Urinary bladder (tissue), 4 donors: ENCODE results near the gene DGAT2. TPM values are rescaled to one million over a fixed set of nuclear protein-coding genes. Genes with fewer than 3 reads are reported as not detected.

Experiments used
- DNase-seq: peaks from one replicate; pipeline ENCODE4 v3.0.0-alpha.2; 2015; ENCODE audit errors: extremely low spot score
- H3K27ac ChIP-seq: one replicate; pipeline ENCODE4 v1.5.1; 2013; ENCODE audit warnings: low read depth, mild to moderate bottlenecking, moderate library complexity
- H3K36me3 ChIP-seq: one replicate; pipeline ENCODE4 v1.6.1; 2013; ENCODE audit warnings: mild to moderate bottlenecking, moderate library complexity; ENCODE audit not compliant: insufficient read depth
- H3K4me1 ChIP-seq: one replicate; pipeline ENCODE4 v1.6.1; 2013; ENCODE audit warnings: mild to moderate bottlenecking, moderate library complexity; ENCODE audit not compliant: insufficient read depth
- H3K4me3 ChIP-seq: one replicate; pipeline ENCODE4 v1.5.1; 2013; ENCODE audit warnings: low read depth, low read length
- WGBS: extraction: QIAGEN DNeasy Blood & Tissue Kit; methylation state at CpG from one replicate; pipeline ENCODE4 v1.1.7; 2013; 5-methylcytosine and 5-hydroxymethylcytosine counted together
- polyA plus RNA-seq: library from polyadenylated mRNA; stranded (reverse); fragments of 200-250 nt; gene quantifications from one replicate; pipeline ENCODE4 v1.2.3, GENCODE V29; 2013
- total RNA-seq: library from RNA; depleted of rRNA; stranded (reverse); fragments of >200 nt; gene quantifications from one replicate; pipeline ENCODE4 v1.2.3, GENCODE V29; 2014
- donor health status: healthy with polysubstance abuse.
- donor health status: healthy.

The DGAT2 gene
- total and polyA plus RNA-seq, 2 donors: 9.5 to 19.4 TPM

GRCh38 chr11:75778962-75779361 is 10.4 kb downstream of the DGAT2 start:
- Histone ChIP-seq H3K4me1 (no peaks in the 10 kb centered on the region), H3K36me3 (no peaks in the 10 kb centered on the region), H3K27ac (no peak overlapping the region), H3K4me3 (no peak overlapping the region)
- DNase-seq: no peak
- 90% methylated on average over 5 of the region's 5 CpGs for WGBS

DNA sequence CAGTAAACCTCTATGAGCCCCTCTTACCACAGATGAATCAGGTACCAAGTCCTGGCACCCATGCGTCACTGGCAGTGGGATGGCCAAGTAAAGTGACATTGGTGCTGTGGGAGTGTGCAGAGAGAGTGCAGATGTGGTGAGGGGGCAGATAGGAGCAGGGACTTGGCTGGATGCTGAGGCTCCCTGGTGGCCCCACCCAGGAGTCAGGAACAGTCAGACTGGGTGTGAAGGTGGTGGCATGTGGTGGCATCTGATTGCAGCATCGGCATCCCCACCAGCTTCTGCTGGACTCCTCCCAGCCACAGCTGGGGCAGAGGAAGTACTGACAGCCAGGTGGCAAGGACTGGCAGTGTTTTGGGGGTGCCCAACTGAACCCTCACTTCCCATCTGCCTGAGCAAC is 11.4 kb downstream of the DGAT2 start:
- Histone ChIP-seq H3K4me3 (no peak overlapping the region), H3K27ac (no peak overlapping the region), H3K36me3 (no peaks in the 10 kb centered on the region), H3K4me1 (no peaks in the 10 kb centered on the region)
- DNase-seq: no peak
- 78% methylated on average over 2 of the region's 2 CpGs for WGBS

DNA sequence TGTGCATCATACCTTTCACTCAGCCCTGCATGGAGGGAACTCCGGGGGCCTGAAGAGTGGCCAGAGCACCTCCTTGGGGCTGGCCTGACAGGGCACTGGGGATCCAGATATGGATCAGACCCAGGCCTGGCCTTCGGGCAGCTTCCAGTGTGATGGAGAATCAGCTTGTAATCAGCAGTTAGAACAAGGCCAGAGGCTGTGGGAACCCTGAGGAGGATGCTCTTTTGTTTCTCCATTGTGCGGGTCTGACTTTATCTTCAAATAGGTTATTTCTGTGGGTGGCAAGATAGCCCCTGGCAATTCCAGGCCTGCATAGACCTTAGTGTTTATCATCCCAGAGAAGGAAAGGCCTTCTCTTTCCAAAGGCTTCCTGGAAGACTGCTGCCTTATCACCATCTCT is 12.3 kb downstream of the DGAT2 start:
- Histone ChIP-seq H3K4me1 (no peaks in the 10 kb centered on the region), H3K36me3 (no peaks in the 10 kb centered on the region), H3K4me3 (no peak overlapping the region), H3K27ac (no peak overlapping the region)
- WGBS: 89% methylated on average over 3 of the region's 3 CpGs
- no peak for DNase-seq

- no peaks in the 10 kb centered on the region for H3K36me3 ChIP-seq
- H3K4me1 ChIP-seq: no peaks in the 10 kb centered on the region
- WGBS: 95% methylated on average over 7 of the region's 7 CpGs
- no peak overlapping the region for H3K4me3 ChIP-seq
- no peak for DNase-seq
- no peak overlapping the region for H3K27ac ChIP-seq
Observed at GRCh38 chr11:75781296-75781695, 12.7 kb downstream of the DGAT2 start.

DNA sequence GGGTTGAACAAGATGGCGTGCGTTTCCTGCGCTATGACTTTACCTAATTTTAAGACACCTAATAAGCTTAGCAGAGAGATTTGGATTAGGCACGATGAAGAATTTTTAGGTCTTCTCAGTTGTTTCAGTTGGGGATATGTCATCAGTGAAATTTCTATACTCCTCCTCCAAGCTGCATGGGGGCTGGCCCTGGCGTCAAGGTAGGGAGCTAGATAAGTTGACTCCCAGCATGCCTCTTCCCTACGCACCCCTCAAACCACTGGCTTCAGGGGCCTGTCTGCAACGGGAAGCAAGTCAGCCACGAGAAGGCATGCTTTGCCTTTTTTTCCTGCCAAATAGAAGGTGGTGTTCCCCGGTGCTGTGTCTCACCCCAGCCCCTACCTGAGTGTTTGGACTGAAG is 13.3 kb downstream of the DGAT2 start:
- Histone ChIP-seq H3K4me3 (no peak overlapping the region), H3K4me1 (no peaks in the 10 kb centered on the region), H3K27ac (no peak overlapping the region), H3K36me3 (no peaks in the 10 kb centered on the region)
- no peak for DNase-seq
- 94% methylated on average over 9 of the region's 9 CpGs for WGBS

DNA sequence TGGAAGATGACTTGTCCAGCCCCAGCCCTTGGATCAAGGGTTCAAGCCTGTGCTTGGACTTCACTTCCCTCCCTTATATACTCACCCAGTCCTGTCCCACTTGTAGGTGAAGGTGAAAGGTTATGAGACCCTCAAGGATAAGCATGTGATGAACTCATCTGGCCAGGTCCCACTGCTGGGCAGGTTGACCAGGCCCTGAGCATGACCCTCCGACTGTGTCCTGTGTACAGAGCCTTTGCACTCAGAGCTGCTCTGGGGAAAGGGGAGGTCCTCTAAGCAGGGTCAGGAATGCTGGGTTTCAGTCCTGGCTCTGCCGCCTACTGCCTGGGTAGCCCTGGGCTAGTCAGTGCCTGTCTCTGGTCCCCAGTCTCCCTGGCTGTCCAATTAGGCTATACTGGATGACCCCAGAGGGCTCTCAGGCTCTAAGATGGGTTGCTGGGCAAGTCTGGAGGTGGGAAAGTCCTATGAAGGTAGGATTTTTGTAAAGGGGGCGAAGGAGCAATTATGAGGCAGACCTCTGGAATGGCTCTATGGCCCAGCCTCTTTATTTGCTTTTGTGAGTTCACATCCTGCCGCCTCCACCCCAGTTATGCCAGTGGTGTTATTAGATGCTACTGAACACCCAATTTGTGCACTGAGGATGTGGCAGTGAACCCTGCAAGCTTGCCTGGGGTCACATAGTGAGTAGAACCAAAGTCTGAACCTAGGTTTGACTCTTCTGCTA is 14.1 kb downstream of the DGAT2 start:
- no peak for DNase-seq
- Histone ChIP-seq H3K4me1 (no peaks in the 10 kb centered on the region), H3K4me3 (no peak overlapping the region), H3K36me3 (no peaks in the 10 kb centered on the region), H3K27ac (no peak overlapping the region)
- 99% methylated on average over 4 of the region's 4 CpGs for WGBS

DNA sequence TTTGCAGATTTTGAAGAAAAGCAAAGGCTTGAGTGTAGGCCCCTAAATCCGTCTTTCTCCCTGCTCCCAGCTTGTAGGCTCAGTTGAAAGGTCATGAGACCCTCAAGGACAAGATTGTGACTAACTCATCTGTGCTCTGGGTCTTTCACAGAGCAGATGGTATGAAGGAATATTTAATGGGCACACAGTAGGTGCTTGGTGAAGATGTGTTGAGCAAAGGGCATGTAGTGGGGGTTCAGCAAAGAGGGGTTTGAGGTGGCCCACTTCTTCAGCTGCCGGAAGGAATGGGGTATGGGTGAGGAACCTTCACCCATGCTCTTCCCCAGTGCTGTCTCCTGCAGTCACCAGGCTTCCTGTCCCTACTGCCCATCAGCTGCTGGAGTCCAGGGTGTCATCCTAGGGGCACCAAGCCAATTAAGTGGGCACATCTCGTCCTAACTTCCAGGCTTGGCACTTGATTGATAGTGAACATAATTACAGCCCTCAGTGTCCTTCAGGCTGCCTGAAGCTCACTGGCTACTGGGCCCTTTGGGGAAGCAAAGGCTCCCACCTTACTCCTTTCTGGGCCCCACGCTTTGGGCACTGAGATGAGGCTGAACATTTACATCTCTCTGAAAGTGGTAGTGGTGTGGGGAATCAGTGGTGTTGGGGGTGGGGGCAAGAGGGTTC is 15.0 kb downstream of the DGAT2 start:
- WGBS: 92% methylated on average over 4 of the region's 4 CpGs
- no peaks in the 10 kb centered on the region for H3K4me1 ChIP-seq
- no peak overlapping the region for H3K4me3 ChIP-seq
- H3K27ac ChIP-seq: no peak overlapping the region
- no peaks in the 10 kb centered on the region for H3K36me3 ChIP-seq
- no peak for DNase-seq

DNA sequence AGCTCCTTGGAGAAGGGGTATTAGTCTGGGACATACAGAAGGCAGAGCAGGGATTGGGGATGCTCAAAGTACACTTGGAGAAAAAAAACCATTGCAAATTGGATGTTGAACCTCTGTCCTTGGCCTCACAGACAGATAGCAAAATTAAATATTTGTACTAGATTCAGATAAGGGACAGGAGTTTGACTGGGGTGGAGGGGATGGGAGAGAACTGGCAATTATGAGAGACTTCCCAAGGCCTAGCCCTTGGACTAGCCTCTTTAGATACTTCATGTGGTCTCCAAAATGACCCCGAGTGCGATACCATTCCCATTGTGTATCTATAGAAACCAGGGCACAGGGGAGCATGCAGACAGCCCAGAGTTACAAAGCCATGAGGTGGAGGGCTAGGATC is 15.5 kb downstream of the DGAT2 start:
- Histone ChIP-seq H3K36me3 (no peaks in the 10 kb centered on the region), H3K4me1 (no peaks in the 10 kb centered on the region), H3K27ac (no peak overlapping the region), H3K4me3 (no peak overlapping the region)
- DNase-seq: no peak
- WGBS: 91% methylated on average over 2 of the region's 2 CpGs

- H3K4me3 ChIP-seq: no peak overlapping the region
- 95% methylated on average over 1 of the region's 1 CpG for WGBS
- no peak for DNase-seq
- H3K36me3 ChIP-seq: no peaks in the 10 kb centered on the region
- H3K27ac ChIP-seq: no peak overlapping the region
- H3K4me1 ChIP-seq: no peaks in the 10 kb centered on the region
Observed at GRCh38 chr11:75784506-75784905, 15.9 kb downstream of the DGAT2 start.

GRCh38 chr11:75785187-75785586 is 16.6 kb downstream of the DGAT2 start:
- no peaks in the 10 kb centered on the region for H3K36me3 ChIP-seq
- no peak overlapping the region for H3K27ac ChIP-seq
- H3K4me1 ChIP-seq: no peaks in the 10 kb centered on the region
- WGBS: 89% methylated on average over 4 of the region's 4 CpGs
- no peak overlapping the region for H3K4me3 ChIP-seq
- no peak for DNase-seq

DNA sequence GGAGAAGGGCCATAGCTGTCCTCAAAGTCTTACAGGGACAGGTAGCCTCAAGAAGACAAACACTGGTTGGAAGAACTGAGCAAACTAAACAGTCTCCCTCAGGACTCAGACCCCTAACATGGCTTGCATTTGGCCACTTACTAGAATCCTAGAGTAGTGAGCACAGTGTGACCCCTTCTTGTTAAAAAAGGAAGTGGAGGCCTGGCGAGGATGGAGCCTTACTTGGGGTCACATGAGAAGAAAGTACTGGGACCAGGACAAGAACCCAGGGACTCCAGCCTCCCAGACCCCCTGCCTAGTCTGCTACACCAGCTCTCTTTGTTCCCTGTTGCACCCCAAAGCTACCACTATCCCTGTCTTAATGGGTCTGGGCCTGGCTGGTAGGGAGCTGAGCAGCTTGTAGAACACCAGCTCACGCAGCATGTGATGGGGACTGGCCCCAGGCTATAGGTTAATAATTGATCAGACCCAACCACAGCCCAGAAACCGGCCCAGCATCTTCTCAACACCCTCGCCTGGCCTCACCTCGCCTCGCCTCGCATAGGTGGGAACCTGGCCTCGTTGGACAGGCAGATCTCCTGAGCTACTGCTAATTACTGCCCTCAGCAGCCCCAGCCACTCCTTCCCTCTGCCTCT is 17.6 kb downstream of the DGAT2 start:
- no peak for DNase-seq
- Histone ChIP-seq H3K4me3 (no peak overlapping the region), H3K4me1 (no peaks in the 10 kb centered on the region), H3K27ac (no peak overlapping the region), H3K36me3 (no peaks in the 10 kb centered on the region)
- 90% methylated on average over 8 of the region's 8 CpGs for WGBS

- WGBS: 95% methylated on average over 3 of the region's 3 CpGs
Observed at GRCh38 chr11:75789521-75789920, 20.9 kb downstream of the DGAT2 start.

DNA sequence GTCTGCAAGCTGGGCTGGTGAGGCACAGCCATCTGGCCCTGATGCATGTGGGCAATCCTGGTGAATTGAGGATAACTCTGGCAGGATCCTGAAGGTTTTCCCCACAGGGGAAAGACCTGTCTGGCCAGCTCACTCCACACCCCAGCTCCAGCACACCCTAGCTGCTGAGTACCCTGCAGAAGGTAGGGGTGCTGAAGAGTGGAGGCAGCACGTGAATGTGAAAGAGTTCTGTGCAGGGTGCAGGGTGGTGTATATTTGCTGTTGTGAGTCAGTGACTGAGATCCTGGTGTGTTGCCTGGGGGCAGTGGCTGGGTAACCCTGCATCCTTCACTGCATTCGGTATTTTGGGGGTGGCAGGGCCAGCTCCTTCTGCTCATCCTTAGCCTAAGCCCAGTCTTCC is 22.4 kb downstream of the DGAT2 start:
- Histone ChIP-seq H3K4me1 (no peaks in the 10 kb centered on the region), H3K27ac (no peak overlapping the region), H3K36me3 (no peaks in the 10 kb centered on the region), H3K4me3 (no peak overlapping the region)
- DNase-seq: no peak
- WGBS: 86% methylated on average over 2 of the region's 2 CpGs

More at GRCh38 chr11:75789521-75789920, 20.9 kb downstream of the DGAT2 start:
- no peaks in the 10 kb centered on the region for H3K36me3 ChIP-seq
- no peak for DNase-seq
- no peak overlapping the region for H3K27ac ChIP-seq
- H3K4me1 ChIP-seq: no peaks in the 10 kb centered on the region
- no peak overlapping the region for H3K4me3 ChIP-seq

GRCh38 chr11:75792127-75792731 is 23.7 kb downstream of the DGAT2 start:
- no peak for DNase-seq
- Histone ChIP-seq H3K4me1 (no peaks in the 10 kb centered on the region), H3K27ac (no peak overlapping the region), H3K4me3 (no peak overlapping the region), H3K36me3 (no peaks in the 10 kb centered on the region)
- WGBS: 88% methylated on average over 6 of the region's 6 CpGs
